SU-DHL-6 (cell line): Measurements from ENCODE around the gene NXPH3.

Experiments
- EZH2phosphoT487 ChIP-seq: fragments of 200-600 bp; sonication (generic), shearing (Covaris generic); conservative IDR thresholded peaks from 2 replicates; pipeline ENCODE4 v1.6.1; 2018; ENCODE audit warnings: mild to moderate bottlenecking, antibody characterized with exemption, low read length, moderate library complexity, mixed read lengths
- TF ChIP-seq, protein P1 (sequence below): fragments of 200-600 bp; sonication (generic); IDR thresholded peaks from one replicate; pipeline ENCODE4 v1.5.1; 2017; ENCODE audit warnings: antibody characterized with exemption, mild to moderate bottlenecking, low read length, moderate library complexity; ENCODE audit not compliant: insufficient read depth, poor library complexity, severe bottlenecking

DNA sequence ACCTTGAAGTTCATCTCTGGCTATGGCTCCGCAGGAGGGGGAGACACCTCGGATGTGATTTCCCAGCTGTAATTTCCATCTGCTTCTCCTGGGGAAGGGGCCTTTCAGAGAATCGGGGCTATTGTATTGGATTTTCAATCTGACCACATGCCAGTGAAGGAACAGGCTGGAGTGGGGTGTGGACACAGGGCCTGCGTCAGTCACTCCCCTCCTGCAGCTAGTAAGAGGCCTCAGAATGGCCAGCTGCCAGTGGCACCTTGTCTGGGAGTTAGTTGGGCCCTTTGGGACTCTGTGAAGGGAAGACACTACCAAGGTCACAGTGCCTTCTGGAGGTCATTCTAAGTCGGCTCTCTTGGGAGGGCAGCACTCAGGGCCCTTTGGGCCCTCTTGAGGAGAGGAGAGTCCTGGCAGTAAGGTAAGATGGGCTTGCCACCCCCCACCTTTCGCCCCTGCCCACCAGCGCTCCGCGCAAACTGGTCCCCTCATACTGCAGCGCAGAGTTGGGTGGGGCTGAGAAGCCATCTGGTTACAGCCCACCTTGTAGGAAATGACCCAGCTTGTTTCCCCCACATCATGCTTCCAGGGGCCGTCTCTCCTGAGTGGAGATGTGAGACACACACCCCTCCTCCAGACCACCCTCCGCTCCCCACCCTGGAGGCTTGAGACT lies 5.4 kb downstream of the NXPH3 start:
- no peak for TF ChIP-seq EZH2phosphoT487
- TF ChIP-seq, protein P1, sequence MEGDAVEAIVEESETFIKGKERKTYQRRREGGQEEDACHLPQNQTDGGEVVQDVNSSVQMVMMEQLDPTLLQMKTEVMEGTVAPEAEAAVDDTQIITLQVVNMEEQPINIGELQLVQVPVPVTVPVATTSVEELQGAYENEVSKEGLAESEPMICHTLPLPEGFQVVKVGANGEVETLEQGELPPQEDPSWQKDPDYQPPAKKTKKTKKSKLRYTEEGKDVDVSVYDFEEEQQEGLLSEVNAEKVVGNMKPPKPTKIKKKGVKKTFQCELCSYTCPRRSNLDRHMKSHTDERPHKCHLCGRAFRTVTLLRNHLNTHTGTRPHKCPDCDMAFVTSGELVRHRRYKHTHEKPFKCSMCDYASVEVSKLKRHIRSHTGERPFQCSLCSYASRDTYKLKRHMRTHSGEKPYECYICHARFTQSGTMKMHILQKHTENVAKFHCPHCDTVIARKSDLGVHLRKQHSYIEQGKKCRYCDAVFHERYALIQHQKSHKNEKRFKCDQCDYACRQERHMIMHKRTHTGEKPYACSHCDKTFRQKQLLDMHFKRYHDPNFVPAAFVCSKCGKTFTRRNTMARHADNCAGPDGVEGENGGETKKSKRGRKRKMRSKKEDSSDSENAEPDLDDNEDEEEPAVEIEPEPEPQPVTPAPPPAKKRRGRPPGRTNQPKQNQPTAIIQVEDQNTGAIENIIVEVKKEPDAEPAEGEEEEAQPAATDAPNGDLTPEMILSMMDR = no peak
